Endometrial microvascular endothelial cells (primary cell): Measurements from ENCODE around the gene PHC2. TPM values are rescaled to one million over a fixed set of nuclear protein-coding genes. Genes with fewer than 3 reads are reported as not detected.

Source experiments
- in situ Hi-C: cut with HindIII; loops from 2 replicates; pipeline ENCODE4 v1.10.0; 2017; ENCODE audit warnings: low sequenced_read_pairs, low pct_unique_long_range_greater_than_20kb; ENCODE audit errors: inconsistent ontology term
- total RNA-seq: library from RNA; depleted of rRNA; stranded (reverse); fragments of >200 nt; gene quantifications from one replicate; pipeline ENCODE4 v1.2.3, GENCODE V29; 2015; ENCODE audit errors: inconsistent ontology term

PHC2 gene
- 112 TPM for total RNA-seq

- in situ Hi-C loops: no loop called here
These were observed at the start of gene PHC2 for GRCh38 chr1:33430692-33431593. Gene PHC2, minus strand, starts transcription at chr1:33431095. Its CDS starts 55,556 bp downstream, at chr1:33375539.

- in situ Hi-C loops: no loop called here
These were observed 46.6 kb upstream of the PHC2 start for GRCh38 chr1:33477451-33477850.

GRCh38 chr1:33473900-33474299 is 43.0 kb upstream of the PHC2 start:
- in situ Hi-C loops: no loop called here

- in situ Hi-C loops: no loop called here
These were observed 41.5 kb upstream of the PHC2 start, which contains the start of gene ZSCAN20 for GRCh38 chr1:33472269-33472980. Gene ZSCAN20, plus strand, starts transcription at chr1:33472645. Its CDS starts 6,644 bp downstream, at chr1:33479289.

- in situ Hi-C loops: no loop called here
These were observed 40.5 kb upstream of the PHC2 start for GRCh38 chr1:33471416-33471815.

- in situ Hi-C loops: no loop called here
These were observed 39.7 kb upstream of the PHC2 start for GRCh38 chr1:33470495-33471012.

GRCh38 chr1:33469691-33470090 is 38.8 kb upstream of the PHC2 start:
- in situ Hi-C loops: no loop called here

- in situ Hi-C loops: no loop called here
These were observed 38.1 kb upstream of the PHC2 start for GRCh38 chr1:33468967-33469366.

GRCh38 chr1:33468531-33468930 is 37.6 kb upstream of the PHC2 start:
- in situ Hi-C loops: no loop called here

GRCh38 chr1:33468011-33468410 is 37.1 kb upstream of the PHC2 start:
- in situ Hi-C loops: no loop called here

GRCh38 chr1:33466159-33466558 is 35.3 kb upstream of the PHC2 start:
- in situ Hi-C loops: no loop called here

GRCh38 chr1:33465316-33465715 is 34.4 kb upstream of the PHC2 start:
- in situ Hi-C loops: no loop called here

GRCh38 chr1:33464552-33464951 is 33.7 kb upstream of the PHC2 start:
- in situ Hi-C loops: no loop called here

GRCh38 chr1:33462405-33463164 is 31.7 kb upstream of the PHC2 start:
- in situ Hi-C loops: no loop called here

GRCh38 chr1:33460947-33461629 is 30.2 kb upstream of the PHC2 start:
- in situ Hi-C loops: no loop called here

- in situ Hi-C loops: no loop called here
These were observed 29.2 kb upstream of the PHC2 start for GRCh38 chr1:33460144-33460543.

GRCh38 chr1:33459691-33460090 is 28.8 kb upstream of the PHC2 start:
- in situ Hi-C loops: no loop called here

- in situ Hi-C loops: no loop called here
These were observed 25.6 kb upstream of the PHC2 start for GRCh38 chr1:33456502-33456886.
